Adrenal gland (tissue), 12 donors: ENCODE results near the gene KDM4C. TPM values are rescaled to one million over a fixed set of nuclear protein-coding genes. Genes with fewer than 3 reads are reported as not detected.

Experiments used
- DNase-seq, 7 donors: peaks; one replicate each; pipeline ENCODE4 v3.0.0-alpha.2; 2019 to 2020
- H3K27ac ChIP-seq, 5 donors: fragments of 200-600 bp; sonication (generic) in 4 of 5; 1 replicate in 3 of 5; 2 replicates in 2 of 5; pipeline versions ENCODE4 v1.5.1 to v1.8.0; 2016 to 2020; ENCODE audit warnings: mild to moderate bottlenecking in 1 of 5
- H3K27me3 ChIP-seq: fragments of 200-600 bp; 2 replicates; pipeline ENCODE4 v1.8.0; 2021
- H3K36me3 ChIP-seq, 2 donors: fragments of 200-600 bp; replicated peaks in 1 of 2; 1 replicate in 1 of 2; 2 replicates in 1 of 2; pipeline versions ENCODE4 v1.5.1 to v1.8.0; 2018 to 2022
- H3K4me1 ChIP-seq, 2 donors: fragments of 200-600 bp; replicated peaks in 1 of 2; 1 replicate in 1 of 2; 2 replicates in 1 of 2; pipeline versions ENCODE4 v1.5.1 to v1.8.0; 2018 to 2021
- H3K4me3 ChIP-seq, 4 donors: fragments of 200-600 bp; sonication (generic) in 3 of 4; one replicate each; pipeline ENCODE4 v1.5.1; 2016 to 2018
- H3K9me3 ChIP-seq, 3 donors: fragments of 200-600 bp; sonication (generic) in 1 of 3; replicated peaks in 1 of 3; 1 replicate in 2 of 3; 2 replicates in 1 of 3; pipeline versions ENCODE4 v1.5.1 to v1.8.0; 2016 to 2021
- POLR2A ChIP-seq, 2 donors: fragments of 450-650 bp; IDR thresholded peaks; one replicate each; pipeline ENCODE4 v1.6.1; 2017; ENCODE audit warnings: antibody characterized with exemption in 2 of 2, mild to moderate bottlenecking in 2 of 2, moderate library complexity in 1 of 2
- WGBS, 4 donors: extraction: QIAGEN DNeasy Blood & Tissue Kit in 2 of 4; methylation state at CpG; one replicate each; pipeline versions ENCODE4 v1.1.5 to v1.1.7; 2013 to 2017; 5-methylcytosine and 5-hydroxymethylcytosine counted together
- intact Hi-C, 2 donors: fragments of 100-400 bp; cut with DNase I; formaldehyde crosslinking; loops; one replicate each; pipeline versions ENCODE4 v1.14.1 to v1.15.0; 2022 to 2023
- polyA plus RNA-seq, 3 donors: library from polyadenylated mRNA; stranded (reverse); fragments of 200-250 nt in 2 of 3; fragments of 350-450 nt in 1 of 3; fragmentation: Illumina TruSeq in 1 of 3; extraction: RNeasy Lipid Tissue Mini Kit (QIAGEN cat#74804) in 1 of 3; gene quantifications; one replicate each; pipeline ENCODE4 v1.2.3, GENCODE V29; 2013 to 2014
- total RNA-seq, 9 donors: library from RNA; depleted of rRNA in 4 of 9; stranded (reverse); fragments of >200 nt in 4 of 9; fragments of 120-200 nt in 1 of 9; fragmentation: NEBNext Ultra II Directional in 1 of 9; extraction: Animal tissue kit (Norgen Biotek cat#: 25700) in 1 of 9; gene quantifications; one replicate each; pipeline versions ENCODE4 v1.1.0 to v1.2.4, GENCODE V29; 2013 to 2023
- TF ChIP-seq, protein P1 (sequence below), 6 experiments: fragments of 450-650 bp in 4 of 6; fragments of 200-600 bp in 2 of 6; sonication (generic) in 1 of 6; IDR thresholded peaks; 1 replicate in 5 of 6; 2 replicates in 1 of 6; pipeline versions ENCODE4 v1.5.1 to v1.8.0; 2016 to 2021; ENCODE audit warnings: antibody characterized with exemption in 6 of 6, mild to moderate bottlenecking in 2 of 6, moderate library complexity in 1 of 6
- donor health status: healthy with polysubstance abuse.
- donor health status: Bipolar disorder and iron deficiency.
- donor health status: DM: yes; HTN: yes; CAD: no.
- donor health status: DM: no; HTN: no; CAD: no.
- donor health status: DM: no; HTN: no; CAD: no.
- donor health status: DM: yes; HTN: yes; CAD: no.

Gene KDM4C
- total and polyA plus RNA-seq, 12 donors, result 7.9 to 33.4 (median 23.3) TPM

DNA sequence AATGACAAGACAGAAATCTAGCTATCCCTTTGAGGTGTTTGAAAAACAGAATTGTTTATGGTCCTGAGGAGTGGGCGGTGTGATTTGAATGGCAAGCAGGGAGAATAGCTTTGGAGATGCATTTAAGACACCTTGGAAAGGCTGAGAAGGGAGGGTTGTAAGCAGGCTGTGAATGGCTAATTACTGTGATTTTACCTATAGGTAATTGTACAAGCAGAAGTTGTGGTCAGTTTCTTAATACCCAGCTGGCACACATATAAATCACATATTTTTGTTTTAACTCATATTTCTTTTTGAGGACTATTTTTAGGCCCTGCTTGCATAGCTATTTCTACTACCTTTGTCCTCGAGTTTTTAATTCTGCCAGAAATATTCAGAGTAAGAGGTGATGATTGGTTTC lies 248.6 kb downstream of the KDM4C start:
- Histone ChIP-seq H3K4me3 (no peak overlapping the region), H3K9me3 (no peaks in the 10 kb centered on the region), H3K36me3 (peaks cover 0 to 7% of the 10 kb centered on the region in 2 donors), H3K4me1 (no peaks in the 10 kb centered on the region), H3K27me3 (no peaks in the 10 kb centered on the region), H3K27ac (no peak overlapping the region)
- intact Hi-C loops, result no loop called here
- no peak for DNase-seq
- no peak for TF ChIP-seq POLR2A (IDR thresholded peaks at IDR 0.05)
- TF ChIP-seq, protein P1, sequence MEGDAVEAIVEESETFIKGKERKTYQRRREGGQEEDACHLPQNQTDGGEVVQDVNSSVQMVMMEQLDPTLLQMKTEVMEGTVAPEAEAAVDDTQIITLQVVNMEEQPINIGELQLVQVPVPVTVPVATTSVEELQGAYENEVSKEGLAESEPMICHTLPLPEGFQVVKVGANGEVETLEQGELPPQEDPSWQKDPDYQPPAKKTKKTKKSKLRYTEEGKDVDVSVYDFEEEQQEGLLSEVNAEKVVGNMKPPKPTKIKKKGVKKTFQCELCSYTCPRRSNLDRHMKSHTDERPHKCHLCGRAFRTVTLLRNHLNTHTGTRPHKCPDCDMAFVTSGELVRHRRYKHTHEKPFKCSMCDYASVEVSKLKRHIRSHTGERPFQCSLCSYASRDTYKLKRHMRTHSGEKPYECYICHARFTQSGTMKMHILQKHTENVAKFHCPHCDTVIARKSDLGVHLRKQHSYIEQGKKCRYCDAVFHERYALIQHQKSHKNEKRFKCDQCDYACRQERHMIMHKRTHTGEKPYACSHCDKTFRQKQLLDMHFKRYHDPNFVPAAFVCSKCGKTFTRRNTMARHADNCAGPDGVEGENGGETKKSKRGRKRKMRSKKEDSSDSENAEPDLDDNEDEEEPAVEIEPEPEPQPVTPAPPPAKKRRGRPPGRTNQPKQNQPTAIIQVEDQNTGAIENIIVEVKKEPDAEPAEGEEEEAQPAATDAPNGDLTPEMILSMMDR (IDR thresholded peaks at IDR 0.05), result no peak
- WGBS, 4 donors, result 74 to 93% (median 80%) methylated on average over 2 of the region's 2 CpGs

DNA sequence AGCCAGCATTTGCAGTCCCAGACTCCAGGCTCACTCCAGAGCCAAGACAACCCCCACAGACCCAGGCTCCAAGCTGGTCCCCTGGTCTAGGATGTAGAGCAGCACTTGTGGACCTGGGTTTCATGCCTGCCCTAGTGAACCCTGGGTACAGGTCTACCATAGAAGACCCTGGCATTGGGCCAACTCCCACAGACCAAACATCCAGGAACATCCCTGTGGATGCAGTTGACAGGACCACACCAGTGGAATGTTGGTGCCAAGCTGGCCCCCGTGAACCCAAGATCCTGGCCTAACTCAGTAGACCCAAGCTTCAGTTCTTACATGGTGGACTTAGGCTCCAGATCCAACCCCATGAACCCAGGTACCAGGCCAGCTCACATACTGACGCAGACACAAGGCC lies 250.6 kb downstream of the KDM4C start:
- 48 to 100% (median 49%) methylated on average over 1 to 2 of the region's 2 CpGs; no CpG with 5 or more reads in 1 of the 4 donors for WGBS, 4 donors
- peak in 1 of 7 donors; percentile 53 for DNase-seq
- intact Hi-C loops, result no loop called here

DNA sequence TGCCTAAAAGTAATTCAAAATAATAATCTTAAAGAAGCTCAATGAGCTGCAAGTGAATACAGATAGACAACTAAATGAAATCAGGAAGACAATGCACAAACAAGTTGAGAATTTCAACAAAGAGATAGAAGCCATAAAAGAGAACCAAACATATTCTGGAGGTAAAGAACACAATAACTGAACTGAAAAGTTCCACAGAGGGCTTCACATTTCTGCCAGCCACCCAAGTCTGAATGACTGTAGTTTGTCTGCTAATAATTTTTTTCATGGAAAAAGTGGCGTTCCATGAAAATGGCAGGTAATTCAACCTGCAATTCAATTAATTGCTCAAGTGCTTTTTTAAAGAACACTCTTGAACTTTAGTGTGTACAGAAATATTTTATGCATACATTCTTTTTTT lies 251.3 kb downstream of the KDM4C start:
- H3K4me1 ChIP-seq, result no peaks in the 10 kb centered on the region
- no peaks in the 10 kb centered on the region for H3K9me3 ChIP-seq
- intact Hi-C loops, result no loop called here
- peaks cover 0 to 14% of the 10 kb centered on the region in 2 donors for H3K36me3 ChIP-seq
- no peak for DNase-seq
- H3K27me3 ChIP-seq, result no peaks in the 10 kb centered on the region
- WGBS, 4 donors, result 90 to 100% (median 98%) methylated on average over 1 of the region's 1 CpG
- H3K27ac ChIP-seq, result no peak overlapping the region
- TF ChIP-seq, protein P1 (IDR thresholded peaks at IDR 0.05), result no peak
- TF ChIP-seq POLR2A (IDR thresholded peaks at IDR 0.05), result no peak
- no peak overlapping the region for H3K4me3 ChIP-seq

More for the DNA sequence above, 250.6 kb downstream of the KDM4C start:
- no peak for TF ChIP-seq POLR2A (IDR thresholded peaks at IDR 0.05)
- TF ChIP-seq, protein P1 (IDR thresholded peaks at IDR 0.05), result no peak
- H3K9me3 ChIP-seq, result no peaks in the 10 kb centered on the region
- no peaks in the 10 kb centered on the region for H3K27me3 ChIP-seq
- H3K4me3 ChIP-seq, result no peak overlapping the region
- H3K27ac ChIP-seq, result no peak overlapping the region
- peaks cover 0 to 14% of the 10 kb centered on the region in 2 donors for H3K36me3 ChIP-seq
- H3K4me1 ChIP-seq, result no peaks in the 10 kb centered on the region

DNA sequence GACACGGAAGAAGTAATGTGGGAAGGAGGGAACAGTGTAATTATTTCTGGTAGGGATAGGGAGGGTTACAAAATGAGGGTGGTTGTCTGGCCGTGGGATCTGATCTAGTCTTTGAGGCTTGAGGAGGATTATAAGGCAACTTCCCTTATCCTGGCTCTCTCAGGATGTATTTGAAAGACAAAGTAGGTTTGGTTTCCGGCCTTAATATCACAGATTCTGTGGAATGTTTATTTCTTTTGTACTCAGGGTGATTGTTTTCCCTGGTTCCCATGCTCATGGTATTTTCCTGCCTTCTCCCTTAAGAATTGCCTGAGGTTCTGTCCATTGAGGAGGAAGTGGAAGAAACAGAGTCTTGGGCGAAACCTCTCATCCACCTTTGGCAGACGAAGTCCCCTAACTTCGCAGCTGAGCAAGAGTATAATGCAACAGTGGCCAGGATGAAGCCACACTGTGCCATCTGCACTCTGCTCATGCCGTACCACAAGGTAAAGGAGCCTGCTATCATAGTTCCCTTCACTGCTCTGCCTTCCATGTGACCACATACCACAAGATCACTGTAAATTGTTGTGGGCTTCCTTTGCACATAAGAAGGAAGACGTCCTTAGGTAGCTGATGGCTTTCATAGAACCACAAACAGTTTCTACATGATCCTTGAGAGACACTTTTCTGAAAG lies 253.8 kb downstream of the KDM4C start:
- WGBS, 4 donors, result 75 to 83% (median 78%) methylated on average over 8 of the region's 8 CpGs
- intact Hi-C loops, result no loop called here
- H3K36me3 ChIP-seq, result peaks cover 0 to 14% of the 10 kb centered on the region in 2 donors
- TF ChIP-seq, protein P1 (IDR thresholded peaks at IDR 0.05), result no peak
- TF ChIP-seq POLR2A (IDR thresholded peaks at IDR 0.05), result no peak
- H3K27me3 ChIP-seq, result no peaks in the 10 kb centered on the region
- no peaks in the 10 kb centered on the region for H3K4me1 ChIP-seq
- no peaks in the 10 kb centered on the region for H3K9me3 ChIP-seq
- H3K4me3 ChIP-seq, result no peak overlapping the region
- no peak overlapping the region for H3K27ac ChIP-seq
- DNase-seq, result no peak
